PC-9 (cell line): ENCODE measurements around the gene LRP3.

Experiments used
- CTCF ChIP-seq: fragments of 200-600 bp; sonication (generic); conservative IDR thresholded peaks from 2 replicates; pipeline ENCODE4 v1.6.1; 2017; ENCODE audit warnings: mixed run types, antibody characterized with exemption, mild to moderate bottlenecking, moderate library complexity
- EZH2 ChIP-seq: fragments of 200-600 bp; sonication (generic); IDR thresholded peaks from 2 replicates; pipeline ENCODE4 v1.8.0; 2017; ENCODE audit warnings: antibody characterized with exemption, low read depth

- no peak for TF ChIP-seq CTCF
- TF ChIP-seq EZH2: no peak
Observed at GRCh38 chr19:33236696-33237390, 42.7 kb downstream of the LRP3 start.
